Cardiac fibroblast (primary cell): ENCODE data around the gene FTCD.
A peak's percentile ranks its signal among the peaks of the same experiment; 100 is the strongest.

Experiments used
- DNase-seq, 2 donors: peaks; one replicate each; pipeline versions ENCODE4 v3.0.0 to v3.0.0-alpha.2; 2010; ENCODE audit warnings: low read depth in 2 of 2
- H3K4me3 ChIP-seq, 2 donors: replicated peaks in 1 of 2; 1 replicate in 1 of 2; 2 replicates in 1 of 2; pipeline ENCODE4 v1.5.1; 2011; ENCODE audit warnings: low read depth in 2 of 2, low read length in 2 of 2, mild to moderate bottlenecking in 2 of 2, moderate library complexity in 1 of 2
- TF ChIP-seq, protein P1 (sequence below): IDR thresholded peaks from one replicate; pipeline ENCODE4 v1.5.1; 2011; ENCODE audit warnings: low read depth, mild to moderate bottlenecking, low read length, inconsistent platforms

The FTCD gene

DNA sequence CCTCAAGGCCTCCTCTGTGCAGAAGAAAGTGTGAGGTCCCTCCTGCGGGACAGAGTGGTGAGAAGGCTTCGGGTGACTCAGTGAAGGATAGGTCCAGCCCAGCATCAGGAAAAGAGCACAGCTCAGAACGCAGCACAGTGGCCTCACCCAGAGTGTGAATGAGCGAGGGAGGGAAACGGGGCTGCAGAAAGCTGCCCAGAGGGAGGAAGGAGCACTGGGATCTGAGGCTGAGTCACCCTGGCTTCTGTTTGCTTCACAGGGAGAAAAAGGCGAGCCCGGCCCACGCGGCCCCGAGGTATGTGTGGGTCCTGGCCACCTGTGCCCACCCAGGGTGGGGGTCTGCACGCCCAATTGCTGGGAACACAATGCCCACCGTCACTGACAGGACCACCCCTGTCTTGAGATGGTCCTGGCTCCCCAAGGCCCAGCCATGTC lies 33.1 kb downstream of the FTCD start:
- DNase-seq, result peak; percentile 61 to 95

DNA sequence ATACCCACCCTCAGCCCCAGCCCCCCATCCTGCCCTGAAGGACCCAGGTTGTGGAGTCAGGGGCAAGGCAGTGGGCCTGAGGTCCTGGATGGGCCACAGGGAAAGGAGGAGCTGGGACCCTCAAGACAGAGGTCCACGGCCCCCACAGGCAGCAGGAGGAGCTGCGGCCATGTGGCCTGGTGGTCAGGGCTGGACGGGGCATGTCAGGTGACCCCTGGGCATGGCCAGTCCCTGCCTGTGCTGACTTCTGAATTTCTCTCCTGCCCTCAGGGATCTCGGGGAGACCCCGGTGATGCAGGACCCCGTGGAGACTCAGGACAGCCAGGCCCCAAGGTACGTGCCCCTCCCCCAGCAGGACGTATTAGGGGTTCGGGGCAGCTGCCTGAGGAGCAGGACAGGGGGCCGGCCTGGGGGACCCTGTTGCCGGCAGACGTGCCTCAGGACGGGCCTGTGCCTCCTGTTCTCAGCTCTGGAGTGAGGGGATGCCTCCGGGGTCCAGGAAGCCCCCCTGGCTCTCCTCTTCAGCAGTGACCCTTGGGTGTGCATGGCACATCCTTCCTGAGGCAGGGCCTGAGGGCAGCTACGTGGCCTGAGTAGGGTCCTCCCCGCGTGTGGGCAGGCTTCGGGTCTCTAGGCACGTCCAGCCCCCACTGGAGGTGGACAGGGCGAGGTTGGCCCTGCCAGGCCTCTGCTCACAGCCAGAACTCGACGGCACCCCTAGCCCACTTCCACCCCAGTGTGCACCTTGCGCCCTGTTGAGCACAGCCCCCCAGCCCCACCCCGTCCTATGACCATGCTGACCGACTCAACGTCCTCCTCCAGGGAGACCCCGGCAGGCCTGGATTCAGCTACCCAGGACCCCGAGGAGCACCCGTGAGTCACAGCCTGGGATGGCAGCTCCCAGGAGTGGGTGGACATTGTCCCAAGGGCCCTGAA lies 33.8 kb downstream of the FTCD start:
- TF ChIP-seq, protein P1, sequence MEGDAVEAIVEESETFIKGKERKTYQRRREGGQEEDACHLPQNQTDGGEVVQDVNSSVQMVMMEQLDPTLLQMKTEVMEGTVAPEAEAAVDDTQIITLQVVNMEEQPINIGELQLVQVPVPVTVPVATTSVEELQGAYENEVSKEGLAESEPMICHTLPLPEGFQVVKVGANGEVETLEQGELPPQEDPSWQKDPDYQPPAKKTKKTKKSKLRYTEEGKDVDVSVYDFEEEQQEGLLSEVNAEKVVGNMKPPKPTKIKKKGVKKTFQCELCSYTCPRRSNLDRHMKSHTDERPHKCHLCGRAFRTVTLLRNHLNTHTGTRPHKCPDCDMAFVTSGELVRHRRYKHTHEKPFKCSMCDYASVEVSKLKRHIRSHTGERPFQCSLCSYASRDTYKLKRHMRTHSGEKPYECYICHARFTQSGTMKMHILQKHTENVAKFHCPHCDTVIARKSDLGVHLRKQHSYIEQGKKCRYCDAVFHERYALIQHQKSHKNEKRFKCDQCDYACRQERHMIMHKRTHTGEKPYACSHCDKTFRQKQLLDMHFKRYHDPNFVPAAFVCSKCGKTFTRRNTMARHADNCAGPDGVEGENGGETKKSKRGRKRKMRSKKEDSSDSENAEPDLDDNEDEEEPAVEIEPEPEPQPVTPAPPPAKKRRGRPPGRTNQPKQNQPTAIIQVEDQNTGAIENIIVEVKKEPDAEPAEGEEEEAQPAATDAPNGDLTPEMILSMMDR, result no peak
- DNase-seq, result no peak
- no peak overlapping the region for H3K4me3 ChIP-seq

More for the DNA sequence above, 33.1 kb downstream of the FTCD start:
- TF ChIP-seq, protein P1, result no peak
- H3K4me3 ChIP-seq, result no peak overlapping the region

DNA sequence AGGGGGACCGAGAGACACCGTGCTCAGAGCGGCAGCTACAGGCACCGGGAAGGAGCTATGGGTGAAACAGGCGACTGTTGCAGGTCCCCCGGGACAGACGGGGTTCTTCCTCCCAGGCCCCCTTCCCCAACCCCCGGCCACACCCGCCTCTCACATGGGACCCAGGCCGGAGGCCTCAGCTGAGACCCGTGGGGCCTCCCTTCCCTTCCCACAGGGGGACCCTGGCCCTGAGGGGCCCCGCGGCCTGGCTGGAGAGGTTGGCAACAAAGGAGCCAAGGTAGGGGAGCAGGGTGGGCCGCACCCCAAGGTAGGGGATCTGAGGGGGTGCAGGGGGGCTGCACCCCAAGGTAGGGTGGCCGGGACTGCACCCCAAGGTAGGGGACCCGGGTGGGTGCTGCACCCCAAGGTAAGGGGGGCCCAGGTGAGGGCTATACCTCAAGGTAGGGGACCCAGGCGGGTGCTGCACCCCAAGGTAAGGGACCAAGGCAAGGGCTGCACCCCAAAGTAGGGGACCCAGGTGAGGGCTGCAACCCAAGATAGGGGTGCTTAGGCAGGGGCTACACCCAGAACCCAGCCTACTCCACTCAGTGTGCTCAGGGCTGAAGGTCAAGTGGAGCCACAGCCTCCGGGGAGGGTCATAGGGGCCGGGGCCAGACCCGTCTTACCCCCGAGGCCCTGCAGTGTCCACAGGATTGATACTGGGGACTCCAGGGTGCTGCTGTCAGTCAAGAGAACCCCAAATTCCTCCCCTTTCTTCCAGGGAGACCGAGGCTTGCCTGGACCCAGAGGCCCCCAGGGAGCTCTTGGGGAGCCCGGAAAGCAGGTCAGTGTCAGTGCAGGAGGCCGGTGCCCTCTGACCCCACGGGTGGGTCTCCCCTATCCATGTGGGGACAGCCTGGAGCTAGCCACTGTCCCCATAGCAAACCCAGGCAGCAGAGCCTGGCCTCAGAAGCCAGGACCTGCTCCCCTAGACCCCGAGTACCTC lies 34.8 kb downstream of the FTCD start:
- TF ChIP-seq, protein P1, result no peak
- H3K4me3 ChIP-seq, result no peak overlapping the region
- DNase-seq, result no peak

DNA sequence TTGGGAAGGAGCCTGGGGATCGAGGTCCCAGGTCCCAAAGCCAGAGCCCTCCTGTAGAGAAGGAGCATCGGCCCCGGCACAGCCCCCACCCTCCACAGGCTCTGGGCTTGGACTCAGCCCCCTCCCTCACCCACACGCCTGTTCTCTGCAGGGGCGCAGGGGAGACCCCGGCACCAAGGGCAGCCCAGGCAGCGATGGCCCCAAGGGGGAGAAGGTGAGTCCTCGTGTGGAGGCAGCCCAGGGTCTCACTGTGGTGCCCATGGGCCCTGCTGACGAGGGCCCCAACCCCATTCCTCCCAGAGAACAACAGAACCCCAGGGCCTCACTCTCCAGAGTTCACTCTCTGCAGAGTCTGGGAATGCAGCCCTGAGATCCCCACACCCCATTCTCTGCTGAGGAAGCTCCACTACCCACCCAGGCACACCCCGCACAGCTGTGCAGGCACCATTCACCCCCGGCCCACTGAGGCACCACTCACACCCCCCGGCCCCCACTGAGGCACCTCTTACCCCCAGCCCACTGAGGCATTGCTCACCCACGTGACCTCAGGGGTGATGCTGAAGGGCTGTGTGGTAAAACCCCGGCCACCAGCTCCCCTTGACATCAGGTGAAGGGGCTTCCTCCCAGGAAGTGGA lies 35.6 kb downstream of the FTCD start:
- TF ChIP-seq, protein P1, result no peak
- no peak for DNase-seq
- no peak overlapping the region for H3K4me3 ChIP-seq

DNA sequence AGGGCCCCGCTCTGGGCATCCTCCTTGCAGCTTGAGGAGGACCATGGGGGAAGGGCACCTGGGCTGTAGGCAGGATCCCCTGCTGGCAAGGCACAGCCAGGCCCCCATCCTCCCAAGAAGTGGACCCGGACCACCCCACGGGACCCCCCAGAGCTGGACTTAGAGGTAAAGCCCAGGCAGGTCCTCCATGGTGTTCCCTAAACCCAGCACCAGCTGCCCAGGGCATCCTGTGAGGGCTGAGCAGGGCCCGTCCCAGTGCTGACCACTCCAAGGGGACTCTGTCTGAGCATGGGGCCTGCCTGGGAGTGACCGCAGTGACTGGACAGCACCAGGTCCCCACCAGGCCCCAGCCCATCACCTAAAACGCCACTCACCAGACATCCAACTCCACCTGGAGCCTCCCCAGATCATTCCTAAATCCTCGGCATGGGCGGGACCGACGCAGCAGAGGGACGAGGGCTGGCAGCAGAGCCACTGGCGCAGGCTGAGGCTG lies 36.2 kb downstream of the FTCD start:
- TF ChIP-seq, protein P1, result no peak
- no peak overlapping the region for H3K4me3 ChIP-seq
- DNase-seq, result no peak
